WTC11 (cell line): ENCODE measurements around the gene FLT1. TPM values are rescaled to one million over a fixed set of nuclear protein-coding genes. Genes with fewer than 3 reads are reported as not detected.
A peak's percentile ranks its signal among the peaks of the same experiment; 100 is the strongest.

Source experiments
- ATAC-seq: fragments of 200-7000 bp; cut with Tn5 transposase; 2 replicates; pipeline ENCODE4 v1.10.0; 2021; ENCODE audit warnings: mild to moderate bottlenecking, moderate library complexity
- CTCF ChIA-PET: fragments of 300-600 bp; sonication (Branson Sonifier 250); formaldehyde crosslinking; loops from one replicate; lab custom pipeline; 2021; ENCODE audit warnings: antibody characterized with exemption; lab: Charles Lee
- POLR2A ChIA-PET: fragments of 350-600 bp; sonication (Branson Sonifier 250); formaldehyde crosslinking; loops from one replicate; lab custom pipeline; 2021; ENCODE audit warnings: antibody characterized with exemption; lab: Charles Lee
- DNase-seq: peaks from one replicate; pipeline ENCODE4 v3.0.0; 2021; ENCODE audit warnings: low spot score
- H3K27ac Mint-ChIP-seq: 2 replicates; pipeline ENCODE4 v1.8.0; 2021; ENCODE audit warnings: mixed read lengths
- H3K27me3 Mint-ChIP-seq: 2 replicates; pipeline ENCODE4 v1.8.0; 2021; ENCODE audit warnings: low read depth, mild to moderate bottlenecking, moderate library complexity, mixed read lengths
- H3K36me3 Mint-ChIP-seq: 2 replicates; pipeline ENCODE4 v1.8.0; 2021; ENCODE audit warnings: mixed read lengths
- H3K4me1 Mint-ChIP-seq: 2 replicates; pipeline ENCODE4 v1.8.0; 2022; ENCODE audit warnings: mixed read lengths
- H3K4me3 Mint-ChIP-seq: 2 replicates; pipeline ENCODE4 v1.8.0; 2021; ENCODE audit warnings: mild to moderate bottlenecking, moderate library complexity, mixed read lengths
- H3K9me3 Mint-ChIP-seq: 2 replicates; pipeline ENCODE4 v1.8.0; 2021; ENCODE audit warnings: mixed read lengths
- ATF6 ChIP-seq: sonication (generic); formaldehyde crosslinking; IDR thresholded peaks from 2 replicates; pipeline ENCODE4 v1.8.1; 2023; ENCODE audit warnings: mild to moderate bottlenecking, missing genetic modification reagents
- CTCF ChIP-seq: fragments of 200-600 bp; IDR thresholded peaks from 2 replicates; pipeline ENCODE4 v1.8.0; 2022; ENCODE audit warnings: antibody characterized with exemption
- ELF4 ChIP-seq: sonication (generic); formaldehyde crosslinking; IDR thresholded peaks from 2 replicates; pipeline ENCODE4 v1.8.1; 2022; ENCODE audit warnings: low read depth, mild to moderate bottlenecking, moderate library complexity, missing genetic modification reagents
- GRHL2 ChIP-seq: fragments of 250-450 bp; sonication (Bioruptor Pico); IDR thresholded peaks from 2 replicates; pipeline ENCODE4 v1.8.0; 2022; ENCODE audit warnings: mild to moderate bottlenecking, moderate library complexity; ENCODE audit not compliant: insufficient replicate concordance, severe bottlenecking
- IRF1 ChIP-seq: sonication (generic); formaldehyde crosslinking; IDR thresholded peaks from 2 replicates; pipeline ENCODE4 v1.8.0; 2023; ENCODE audit warnings: missing genetic modification reagents
- KAT7 ChIP-seq: sonication (generic); formaldehyde crosslinking; IDR thresholded peaks from 2 replicates; pipeline ENCODE4 v1.8.1; 2023; ENCODE audit warnings: missing genetic modification reagents, mild to moderate bottlenecking, borderline replicate concordance
- NR2C2 ChIP-seq: sonication (generic); formaldehyde crosslinking; IDR thresholded peaks from 2 replicates; pipeline ENCODE4 v1.8.0; 2022; ENCODE audit warnings: mild to moderate bottlenecking, missing genetic modification reagents
- NR3C1 ChIP-seq: sonication (generic); formaldehyde crosslinking; conservative IDR thresholded peaks from 2 replicates; pipeline ENCODE4 v1.8.1; 2023; ENCODE audit warnings: low read depth, mild to moderate bottlenecking, missing genetic modification reagents
- RELA ChIP-seq: sonication (generic); formaldehyde crosslinking; IDR thresholded peaks from 2 replicates; pipeline ENCODE4 v1.8.1; 2022; ENCODE audit warnings: missing genetic modification reagents, mild to moderate bottlenecking, borderline replicate concordance
- TEAD4 ChIP-seq: sonication (generic); formaldehyde crosslinking; IDR thresholded peaks from 2 replicates; pipeline ENCODE4 v1.8.0; 2022; ENCODE audit warnings: mild to moderate bottlenecking, missing genetic modification reagents
- TP53 ChIP-seq: sonication (generic); formaldehyde crosslinking; IDR thresholded peaks from 2 replicates; pipeline ENCODE4 v1.8.1; 2023; ENCODE audit warnings: mild to moderate bottlenecking, missing genetic modification reagents
- USF1 ChIP-seq: sonication (generic); formaldehyde crosslinking; IDR thresholded peaks from 2 replicates; pipeline ENCODE4 v1.8.0; 2022; ENCODE audit warnings: mild to moderate bottlenecking, missing genetic modification reagents
- USF2 ChIP-seq: sonication (generic); formaldehyde crosslinking; IDR thresholded peaks from 2 replicates; pipeline ENCODE4 v1.8.1; 2023; ENCODE audit warnings: mild to moderate bottlenecking, missing genetic modification reagents, moderate library complexity
- ZNF138 ChIP-seq: sonication (generic); formaldehyde crosslinking; conservative IDR thresholded peaks from 2 replicates; pipeline ENCODE4 v1.8.1; 2022; ENCODE audit warnings: mild to moderate bottlenecking, moderate library complexity, missing genetic modification reagents
- ZNF281 ChIP-seq: sonication (generic); formaldehyde crosslinking; IDR thresholded peaks from 2 replicates; pipeline ENCODE4 v1.8.0; 2023; ENCODE audit warnings: mild to moderate bottlenecking, missing genetic modification reagents
- ZNF416 ChIP-seq: fragments of 250-450 bp; sonication (Bioruptor Pico); IDR thresholded peaks from 2 replicates; pipeline ENCODE4 v1.9.0; 2021; ENCODE audit warnings: mild to moderate bottlenecking, inconsistent platforms
- total RNA-seq: library from RNA; stranded (reverse); gene quantifications from 3 replicates; pipeline ENCODE4 v1.2.3, GENCODE V29; 2021

Gene FLT1
- total RNA-seq, 1 experiment from 2014 or later: 66.3 TPM

- Mint-ChIP-seq H3K27me3 (no peaks in the 10 kb centered on the region), H3K4me3 (no peak overlapping the region), H3K27ac (peak overlapping the region; percentile 44; the same call in 1 of the 2 replicates), H3K9me3 (no peaks in the 10 kb centered on the region), H3K4me1 (peaks cover 47% of the 10 kb centered on the region), H3K36me3 (peaks cover 21% of the 10 kb centered on the region)
- ATAC-seq: peak; percentile 48
- CTCF ChIA-PET: interaction anchor here (1.2 kb wide), 1 partner anchor 12 kb away, joined by 3 read pairs; no protein-coding TSS in a partner anchor
- POLR2A ChIA-PET: no interaction called here
- DNase-seq: no peak
- TF ChIP-seq KAT7 (CRISPR knock-in tag): no peak
- no peak for TF ChIP-seq IRF1 (CRISPR knock-in tag)
These were observed 193.1 kb downstream of the FLT1 start for GRCh38 chr13:28301839-28302238.

GRCh38 chr13:28299916-28300315 is 195.0 kb downstream of the FLT1 start:
- H3K27ac Mint-ChIP-seq: no peak overlapping the region
- ChIA-PET POLR2A (no interaction called here), CTCF (no interaction called here)
- DNase-seq (no peak), ATAC-seq (no peak)
- H3K27me3 Mint-ChIP-seq: no peaks in the 10 kb centered on the region
- peaks cover 9% of the 10 kb centered on the region for H3K36me3 Mint-ChIP-seq
- H3K9me3 Mint-ChIP-seq: no peaks in the 10 kb centered on the region
- TF ChIP-seq ATF6 (no peak), GRHL2 (CRISPR knock-in tag) (no peak), ZNF281 (CRISPR knock-in tag) (no peak), NR2C2 (CRISPR knock-in tag) (no peak), NR3C1 (CRISPR knock-in tag) (no peak), TP53 (CRISPR knock-in tag) (no peak), RELA (CRISPR knock-in tag) (no peak)
- no peak overlapping the region for H3K4me3 Mint-ChIP-seq
- peaks cover 64% of the 10 kb centered on the region for H3K4me1 Mint-ChIP-seq

GRCh38 chr13:28297341-28297740 is 197.6 kb downstream of the FLT1 start:
- DNase-seq (peak; percentile 61), ATAC-seq (peak; percentile 64)
- H3K27ac Mint-ChIP-seq: peak overlapping the region; percentile 43
- peaks cover 79% of the 10 kb centered on the region for H3K4me1 Mint-ChIP-seq
- H3K36me3 Mint-ChIP-seq: peaks cover 3% of the 10 kb centered on the region; the same call in 1 of the 2 replicates
- ChIA-PET POLR2A (no interaction called here), CTCF (no interaction called here)
- H3K9me3 Mint-ChIP-seq: no peaks in the 10 kb centered on the region
- H3K27me3 Mint-ChIP-seq: no peaks in the 10 kb centered on the region
- H3K4me3 Mint-ChIP-seq: no peak overlapping the region
- TF ChIP-seq USF2 (no peak), ZNF281 (CRISPR knock-in tag) (no peak), TEAD4 (no peak), CTCF (no peak), ELF4 (CRISPR knock-in tag) (no peak), ZNF138 (no peak), USF1 (CRISPR knock-in tag) (no peak), ZNF416 (CRISPR knock-in tag) (0 out of 2 replicates have a peak, but pooled peaks have one; percentile 39)
